ENCODE data around the gene OR4K1.
"Not testable (repeated sequence)": the region's sequence is repeated elsewhere in the genome, so short reads cannot be mapped to it uniquely, and the experiment has no call there.

The OR4K1 gene

GRCh38 chr14:19930617-19931016 lies at the start of gene OR4K1:
Gene OR4K1, plus strand, starts transcription at chr14:19930917. Its CDS starts 4,750 bp downstream, at chr14:19935667.
- no peak for DNase-seq

- no peak for DNase-seq
These were observed 35.4 kb upstream of the OR4K1 start for GRCh38 chr14:19895282-19895681.

- no peak for DNase-seq
These were observed 29.7 kb upstream of the OR4K1 start for GRCh38 chr14:19900999-19901398.

GRCh38 chr14:19902409-19902808 lies 28.3 kb upstream of the OR4K1 start:
- no peak for DNase-seq

GRCh38 chr14:19906665-19907064 lies 24.1 kb upstream of the OR4K1 start:
- no peak for DNase-seq

- DNase-seq = no peak
These were observed 19.6 kb upstream of the OR4K1 start for GRCh38 chr14:19911114-19911513.

GRCh38 chr14:19917243-19917642 lies 13.5 kb upstream of the OR4K1 start:
- no peak for DNase-seq

- no peak for DNase-seq
These were observed 12.7 kb upstream of the OR4K1 start for GRCh38 chr14:19917955-19918518.

GRCh38 chr14:19918553-19919264 lies 12.0 kb upstream of the OR4K1 start:
- no peak for DNase-seq

GRCh38 chr14:19920021-19920657 lies 10.6 kb upstream of the OR4K1 start, which contains the start of gene OR4K5:
Gene OR4K5, plus strand, starts transcription at chr14:19920607. Its CDS starts 0 bp downstream, at chr14:19920607.
- DNase-seq = no peak

- no peak for DNase-seq
These were observed 11.0 kb downstream of the OR4K1 start for GRCh38 chr14:19941668-19942067.

- no peak for DNase-seq
These were observed 16.8 kb downstream of the OR4K1 start for GRCh38 chr14:19947413-19948090.

- no peak for DNase-seq
These were observed 18.5 kb downstream of the OR4K1 start for GRCh38 chr14:19949218-19949617.

- not testable (repeated sequence) for DNase-seq
These were observed 39.0 kb downstream of the OR4K1 start for GRCh38 chr14:19969735-19970134.

GRCh38 chr14:19974844-19975243 lies 44.1 kb downstream of the OR4K1 start:
- no peak for DNase-seq

GRCh38 chr14:19975291-19975690 lies 44.6 kb downstream of the OR4K1 start, which contains the start of gene OR4K15:
Gene OR4K15, plus strand, starts transcription at chr14:19975591. Its CDS starts 0 bp downstream, at chr14:19975591.
- no peak for DNase-seq

Data from inflammatory macrophage treated with lipopolysaccharide for 1 hour (primary cell).